Body of pancreas (tissue), 4 donors: ENCODE measurements around the gene SOX8.

Experiments
- POLR2A ChIP-seq, 3 donors: fragments of 450-650 bp; IDR thresholded peaks; one replicate each; pipeline ENCODE4 v1.6.1; 2016; ENCODE audit warnings: antibody characterized with exemption in 3 of 3, mild to moderate bottlenecking in 2 of 3
- TF ChIP-seq, protein P1 (sequence below), 7 experiments: fragments of 450-650 bp in 4 of 7; fragments of 200-600 bp in 3 of 7; sonication (generic) in 3 of 7; IDR thresholded peaks; one replicate each; pipeline ENCODE4 v1.5.1; 2016 to 2019; ENCODE audit warnings: antibody characterized with exemption in 7 of 7

DNA sequence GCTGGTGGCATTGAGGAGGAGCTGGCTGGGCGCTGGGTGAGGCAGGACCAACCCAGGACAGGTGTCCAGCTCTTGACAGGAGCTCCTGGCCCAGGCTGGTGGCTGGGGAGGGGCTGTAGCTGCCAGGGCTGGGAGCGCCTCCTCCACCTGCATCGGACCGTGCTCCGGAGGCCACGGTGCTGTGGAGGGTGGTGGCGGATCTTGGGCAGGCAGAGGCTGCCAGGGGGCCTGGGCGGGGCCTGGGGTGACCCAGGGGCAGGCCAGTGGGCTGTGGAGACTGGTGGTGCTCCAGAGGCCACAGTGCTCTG is 32.0 kb downstream of the SOX8 start:
- TF ChIP-seq, protein P1, sequence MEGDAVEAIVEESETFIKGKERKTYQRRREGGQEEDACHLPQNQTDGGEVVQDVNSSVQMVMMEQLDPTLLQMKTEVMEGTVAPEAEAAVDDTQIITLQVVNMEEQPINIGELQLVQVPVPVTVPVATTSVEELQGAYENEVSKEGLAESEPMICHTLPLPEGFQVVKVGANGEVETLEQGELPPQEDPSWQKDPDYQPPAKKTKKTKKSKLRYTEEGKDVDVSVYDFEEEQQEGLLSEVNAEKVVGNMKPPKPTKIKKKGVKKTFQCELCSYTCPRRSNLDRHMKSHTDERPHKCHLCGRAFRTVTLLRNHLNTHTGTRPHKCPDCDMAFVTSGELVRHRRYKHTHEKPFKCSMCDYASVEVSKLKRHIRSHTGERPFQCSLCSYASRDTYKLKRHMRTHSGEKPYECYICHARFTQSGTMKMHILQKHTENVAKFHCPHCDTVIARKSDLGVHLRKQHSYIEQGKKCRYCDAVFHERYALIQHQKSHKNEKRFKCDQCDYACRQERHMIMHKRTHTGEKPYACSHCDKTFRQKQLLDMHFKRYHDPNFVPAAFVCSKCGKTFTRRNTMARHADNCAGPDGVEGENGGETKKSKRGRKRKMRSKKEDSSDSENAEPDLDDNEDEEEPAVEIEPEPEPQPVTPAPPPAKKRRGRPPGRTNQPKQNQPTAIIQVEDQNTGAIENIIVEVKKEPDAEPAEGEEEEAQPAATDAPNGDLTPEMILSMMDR (IDR thresholded peaks at IDR 0.05): no peak
- TF ChIP-seq POLR2A (IDR thresholded peaks at IDR 0.05): no peak
